HepG2 (cell line): ENCODE data around the gene SRXN1. TPM values are rescaled to one million over a fixed set of nuclear protein-coding genes. Genes with fewer than 3 reads are reported as not detected.

ENCODE experiments used
- HOXD1 ChIP-seq: sonication (generic); formaldehyde crosslinking; IDR thresholded peaks from 2 replicates; pipeline ENCODE4 v1.5.0; 2020; ENCODE audit warnings: missing genetic modification reagents
- KDM5B ChIP-seq: sonication (generic); formaldehyde crosslinking; IDR thresholded peaks from 2 replicates; pipeline ENCODE4 v1.4.0; 2020; ENCODE audit warnings: missing genetic modification reagents, mild to moderate bottlenecking, borderline replicate concordance
- NR2F6 ChIP-seq, 2 experiments: IDR thresholded peaks; 2 replicates each; pipeline ENCODE4 v1.6.1; 2016; ENCODE audit warnings: antibody characterized with exemption in 1 of 2, mild to moderate bottlenecking in 1 of 2
- SAFB2 ChIP-seq: sonication (generic); formaldehyde crosslinking; IDR thresholded peaks from 2 replicates; pipeline ENCODE4 v1.5.1; 2020; ENCODE audit warnings: missing genetic modification reagents, low read depth, mild to moderate bottlenecking, borderline replicate concordance
- SNRNP70 ChIP-seq: fragments of 200-400 bp; formaldehyde crosslinking; IDR thresholded peaks from 2 replicates; pipeline ENCODE4 v1.6.1; 2017; ENCODE audit warnings: mild to moderate bottlenecking, low read depth, low read length, moderate library complexity
- ZNF546 ChIP-seq: sonication (generic); formaldehyde crosslinking; conservative IDR thresholded peaks from 2 replicates; pipeline ENCODE4 v1.8.1; 2023; ENCODE audit warnings: mild to moderate bottlenecking, missing genetic modification reagents
- ZNF615 ChIP-seq: sonication (generic); formaldehyde crosslinking; IDR thresholded peaks from 2 replicates; pipeline ENCODE4 v1.5.0; 2020; ENCODE audit warnings: mild to moderate bottlenecking, missing genetic modification reagents, borderline replicate concordance
- ZNF850 ChIP-seq: sonication (generic); formaldehyde crosslinking; conservative IDR thresholded peaks from 2 replicates; pipeline ENCODE4 v1.9.0; 2021; ENCODE audit warnings: mild to moderate bottlenecking, missing genetic modification reagents
- ZNF878 ChIP-seq: sonication (generic); formaldehyde crosslinking; IDR thresholded peaks from 2 replicates; pipeline ENCODE4 v1.8.1; 2023; ENCODE audit warnings: mild to moderate bottlenecking, missing genetic modification reagents, moderate library complexity
- polyA plus RNA-seq, 8 experiments: library from polyadenylated mRNA; depleted of rRNA in 3 of 8; stranded (reverse) in 7 of 8; unstranded in 1 of 8; fragments of >200 nt; fragmentation: Illumina TruSeq in 4 of 8; extraction: Trizol in 4 of 8; gene quantifications; 2 replicates each; pipeline versions ENCODE4 v1.2.1 to v1.2.3, GENCODE V29; 2011 to 2016; ENCODE audit warnings: low read depth in 4 of 8, missing spikeins in 1 of 8, mixed read lengths in 1 of 8; ENCODE audit not compliant: insufficient read depth in 1 of 8
- total RNA-seq, 5 experiments: library from RNA; depleted of rRNA; stranded (reverse); fragments of >200 nt; fragmentation: Illumina TruSeq; extraction: Trizol; gene quantifications; 2 replicates each; pipeline ENCODE4 v1.2.3, GENCODE V29; 2016; ENCODE audit warnings: low read depth in 1 of 5
- TF ChIP-seq, protein P1 (sequence below), 2 experiments: sonication (generic) in 1 of 2; formaldehyde crosslinking in 1 of 2; IDR thresholded peaks; 2 replicates each; pipeline versions ENCODE4 v1.6.1 to v1.9.0; 2014 to 2022; ENCODE audit warnings: antibody characterized with exemption in 1 of 2, borderline replicate concordance in 1 of 2, inconsistent platforms in 1 of 2, low read depth in 1 of 2, missing genetic modification reagents in 1 of 2
- TF ChIP-seq, protein P2 (sequence below): IDR thresholded peaks from 2 replicates; pipeline ENCODE4 v1.6.1; 2012; ENCODE audit warnings: inconsistent platforms
- TF ChIP-seq, protein P3 (sequence below): sonication (generic); formaldehyde crosslinking; IDR thresholded peaks from 2 replicates; pipeline ENCODE4 v1.5.0; 2020; ENCODE audit warnings: missing genetic modification reagents
- TF ChIP-seq, protein P4 (sequence below): sonication (generic); formaldehyde crosslinking; IDR thresholded peaks from 2 replicates; pipeline ENCODE4 v1.4.0; 2020; ENCODE audit warnings: missing genetic modification reagents
- TF ChIP-seq, protein P5 (sequence below): sonication (generic); formaldehyde crosslinking; IDR thresholded peaks from 2 replicates; pipeline ENCODE4 v1.4.0; 2020; ENCODE audit warnings: mild to moderate bottlenecking, missing genetic modification reagents

The SRXN1 gene
- total and polyA plus RNA-seq, 2 of the 13 experiments (the other 11 are each of a cell fraction or from before 2014, with no cell fraction given), result 29.9 to 87.7 TPM

DNA sequence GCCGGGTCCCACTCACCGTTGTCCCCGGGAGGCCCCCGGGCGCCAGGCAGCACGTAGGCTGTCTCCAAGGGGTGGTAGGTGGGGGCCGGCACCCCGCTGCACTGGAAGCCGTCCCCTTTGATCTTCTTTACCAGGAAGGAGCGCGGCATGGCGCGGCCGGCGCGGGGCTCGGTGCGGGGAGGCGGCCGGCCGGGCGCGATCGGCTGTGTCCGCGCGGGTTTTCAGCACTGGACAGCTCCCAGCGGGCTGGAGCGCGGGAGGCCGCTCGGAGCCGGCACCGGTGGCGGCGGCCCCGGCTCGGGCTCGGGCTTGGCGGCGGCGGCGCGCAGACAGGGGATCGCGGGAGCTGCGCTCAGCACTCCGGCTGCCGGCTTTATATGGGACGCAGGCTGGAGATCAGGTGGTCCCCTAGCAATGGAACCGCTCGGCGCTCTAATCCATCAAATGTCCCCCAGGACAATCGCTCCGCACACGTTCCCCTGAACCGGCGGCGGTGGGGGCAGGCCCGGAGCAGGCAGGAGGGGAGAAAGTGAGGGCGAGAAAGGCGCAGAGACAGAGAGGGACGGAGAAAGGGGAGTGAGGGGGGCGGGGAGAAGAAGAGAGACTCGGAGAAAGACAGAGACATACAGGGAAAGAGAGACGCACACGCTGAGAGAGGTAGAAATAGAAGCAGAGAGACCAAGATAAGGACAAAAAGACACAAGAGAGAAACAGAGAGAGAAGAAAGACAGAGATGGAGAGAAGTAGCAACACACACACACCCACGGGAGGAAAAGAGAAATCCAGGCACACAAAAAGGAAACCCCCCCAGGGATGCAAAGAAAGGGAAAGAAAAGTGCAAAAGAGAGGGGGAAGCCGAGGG lies 22.7 kb upstream of the SRXN1 start, which contains the start of gene SCRT2 (continued):
- TF ChIP-seq, protein P1, sequence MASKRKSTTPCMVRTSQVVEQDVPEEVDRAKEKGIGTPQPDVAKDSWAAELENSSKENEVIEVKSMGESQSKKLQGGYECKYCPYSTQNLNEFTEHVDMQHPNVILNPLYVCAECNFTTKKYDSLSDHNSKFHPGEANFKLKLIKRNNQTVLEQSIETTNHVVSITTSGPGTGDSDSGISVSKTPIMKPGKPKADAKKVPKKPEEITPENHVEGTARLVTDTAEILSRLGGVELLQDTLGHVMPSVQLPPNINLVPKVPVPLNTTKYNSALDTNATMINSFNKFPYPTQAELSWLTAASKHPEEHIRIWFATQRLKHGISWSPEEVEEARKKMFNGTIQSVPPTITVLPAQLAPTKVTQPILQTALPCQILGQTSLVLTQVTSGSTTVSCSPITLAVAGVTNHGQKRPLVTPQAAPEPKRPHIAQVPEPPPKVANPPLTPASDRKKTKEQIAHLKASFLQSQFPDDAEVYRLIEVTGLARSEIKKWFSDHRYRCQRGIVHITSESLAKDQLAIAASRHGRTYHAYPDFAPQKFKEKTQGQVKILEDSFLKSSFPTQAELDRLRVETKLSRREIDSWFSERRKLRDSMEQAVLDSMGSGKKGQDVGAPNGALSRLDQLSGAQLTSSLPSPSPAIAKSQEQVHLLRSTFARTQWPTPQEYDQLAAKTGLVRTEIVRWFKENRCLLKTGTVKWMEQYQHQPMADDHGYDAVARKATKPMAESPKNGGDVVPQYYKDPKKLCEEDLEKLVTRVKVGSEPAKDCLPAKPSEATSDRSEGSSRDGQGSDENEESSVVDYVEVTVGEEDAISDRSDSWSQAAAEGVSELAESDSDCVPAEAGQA (IDR thresholded peaks at IDR 0.05; ENCODE audit: low read depth), result 0 out of 2 replicates have a peak, but pooled peaks have one; percentile 40
- TF ChIP-seq, protein P1 (CRISPR knock-in tag; IDR thresholded peaks at IDR 0.05; ENCODE audit: borderline replicate concordance), result peak; percentile 99
- TF ChIP-seq SAFB2 (CRISPR knock-in tag) (peak; percentile 99), ZNF615 (CRISPR knock-in tag) (no peak), ZNF850 (CRISPR knock-in tag) (0 out of 2 replicates have a peak, but pooled peaks have one; percentile 51), HOXD1 (peak; percentile 95; the same call in 1 of the 2 replicates), KDM5B (CRISPR knock-in tag) (peak; percentile 95), ZNF546 (peak; percentile 99), SNRNP70 (no peak), ZNF878 (peak; percentile 72; the same call in 1 of the 2 replicates), NR2F6 (IDR thresholded peaks at IDR 0.05) (no peak), NR2F6 (CRISPR knock-in tag; IDR thresholded peaks at IDR 0.05) (no peak)
- TF ChIP-seq, protein P2, sequence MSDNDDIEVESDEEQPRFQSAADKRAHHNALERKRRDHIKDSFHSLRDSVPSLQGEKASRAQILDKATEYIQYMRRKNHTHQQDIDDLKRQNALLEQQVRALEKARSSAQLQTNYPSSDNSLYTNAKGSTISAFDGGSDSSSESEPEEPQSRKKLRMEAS, result peak; percentile 81
- TF ChIP-seq, protein P3, sequence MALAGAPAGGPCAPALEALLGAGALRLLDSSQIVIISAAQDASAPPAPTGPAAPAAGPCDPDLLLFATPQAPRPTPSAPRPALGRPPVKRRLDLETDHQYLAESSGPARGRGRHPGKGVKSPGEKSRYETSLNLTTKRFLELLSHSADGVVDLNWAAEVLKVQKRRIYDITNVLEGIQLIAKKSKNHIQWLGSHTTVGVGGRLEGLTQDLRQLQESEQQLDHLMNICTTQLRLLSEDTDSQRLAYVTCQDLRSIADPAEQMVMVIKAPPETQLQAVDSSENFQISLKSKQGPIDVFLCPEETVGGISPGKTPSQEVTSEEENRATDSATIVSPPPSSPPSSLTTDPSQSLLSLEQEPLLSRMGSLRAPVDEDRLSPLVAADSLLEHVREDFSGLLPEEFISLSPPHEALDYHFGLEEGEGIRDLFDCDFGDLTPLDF, result peak; percentile 63; the same call in 1 of the 2 replicates
- TF ChIP-seq, protein P4, sequence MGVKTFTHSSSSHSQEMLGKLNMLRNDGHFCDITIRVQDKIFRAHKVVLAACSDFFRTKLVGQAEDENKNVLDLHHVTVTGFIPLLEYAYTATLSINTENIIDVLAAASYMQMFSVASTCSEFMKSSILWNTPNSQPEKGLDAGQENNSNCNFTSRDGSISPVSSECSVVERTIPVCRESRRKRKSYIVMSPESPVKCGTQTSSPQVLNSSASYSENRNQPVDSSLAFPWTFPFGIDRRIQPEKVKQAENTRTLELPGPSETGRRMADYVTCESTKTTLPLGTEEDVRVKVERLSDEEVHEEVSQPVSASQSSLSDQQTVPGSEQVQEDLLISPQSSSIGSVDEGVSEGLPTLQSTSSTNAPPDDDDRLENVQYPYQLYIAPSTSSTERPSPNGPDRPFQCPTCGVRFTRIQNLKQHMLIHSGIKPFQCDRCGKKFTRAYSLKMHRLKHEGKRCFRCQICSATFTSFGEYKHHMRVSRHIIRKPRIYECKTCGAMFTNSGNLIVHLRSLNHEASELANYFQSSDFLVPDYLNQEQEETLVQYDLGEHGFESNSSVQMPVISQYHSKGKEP (CRISPR knock-in tag), result peak; percentile 94; the same call in 1 of the 2 replicates
- TF ChIP-seq, protein P5, sequence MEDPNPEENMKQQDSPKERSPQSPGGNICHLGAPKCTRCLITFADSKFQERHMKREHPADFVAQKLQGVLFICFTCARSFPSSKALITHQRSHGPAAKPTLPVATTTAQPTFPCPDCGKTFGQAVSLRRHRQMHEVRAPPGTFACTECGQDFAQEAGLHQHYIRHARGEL, result no peak
